ENCODE results near the gene SDS. TPM values are rescaled to one million over a fixed set of nuclear protein-coding genes. Genes with fewer than 3 reads are reported as not detected.

SDS gene, protein sequence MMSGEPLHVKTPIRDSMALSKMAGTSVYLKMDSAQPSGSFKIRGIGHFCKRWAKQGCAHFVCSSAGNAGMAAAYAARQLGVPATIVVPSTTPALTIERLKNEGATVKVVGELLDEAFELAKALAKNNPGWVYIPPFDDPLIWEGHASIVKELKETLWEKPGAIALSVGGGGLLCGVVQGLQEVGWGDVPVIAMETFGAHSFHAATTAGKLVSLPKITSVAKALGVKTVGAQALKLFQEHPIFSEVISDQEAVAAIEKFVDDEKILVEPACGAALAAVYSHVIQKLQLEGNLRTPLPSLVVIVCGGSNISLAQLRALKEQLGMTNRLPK
- total RNA-seq: under 1 TPM; 0.39 to 0.50 TPM
- polyA plus RNA-seq (ENCODE audit: insufficient read length in 2 of 2): 1 to 10 TPM; 1.5 to 2.4 TPM
- long read RNA-seq, donor 1, partial matches to known transcripts: 0 of 1 reads
- long read RNA-seq, donor 1, other reads (novel, unspliced or antisense): 0 of 1 reads
- long read RNA-seq, donor 2: 0 reads
- long read RNA-seq, donor 3: 0 reads
- long read RNA-seq, donor 4, partial matches to known transcripts: 0 of 1 reads
- long read RNA-seq, donor 4, other reads (novel, unspliced or antisense): 0 of 1 reads

DNA sequence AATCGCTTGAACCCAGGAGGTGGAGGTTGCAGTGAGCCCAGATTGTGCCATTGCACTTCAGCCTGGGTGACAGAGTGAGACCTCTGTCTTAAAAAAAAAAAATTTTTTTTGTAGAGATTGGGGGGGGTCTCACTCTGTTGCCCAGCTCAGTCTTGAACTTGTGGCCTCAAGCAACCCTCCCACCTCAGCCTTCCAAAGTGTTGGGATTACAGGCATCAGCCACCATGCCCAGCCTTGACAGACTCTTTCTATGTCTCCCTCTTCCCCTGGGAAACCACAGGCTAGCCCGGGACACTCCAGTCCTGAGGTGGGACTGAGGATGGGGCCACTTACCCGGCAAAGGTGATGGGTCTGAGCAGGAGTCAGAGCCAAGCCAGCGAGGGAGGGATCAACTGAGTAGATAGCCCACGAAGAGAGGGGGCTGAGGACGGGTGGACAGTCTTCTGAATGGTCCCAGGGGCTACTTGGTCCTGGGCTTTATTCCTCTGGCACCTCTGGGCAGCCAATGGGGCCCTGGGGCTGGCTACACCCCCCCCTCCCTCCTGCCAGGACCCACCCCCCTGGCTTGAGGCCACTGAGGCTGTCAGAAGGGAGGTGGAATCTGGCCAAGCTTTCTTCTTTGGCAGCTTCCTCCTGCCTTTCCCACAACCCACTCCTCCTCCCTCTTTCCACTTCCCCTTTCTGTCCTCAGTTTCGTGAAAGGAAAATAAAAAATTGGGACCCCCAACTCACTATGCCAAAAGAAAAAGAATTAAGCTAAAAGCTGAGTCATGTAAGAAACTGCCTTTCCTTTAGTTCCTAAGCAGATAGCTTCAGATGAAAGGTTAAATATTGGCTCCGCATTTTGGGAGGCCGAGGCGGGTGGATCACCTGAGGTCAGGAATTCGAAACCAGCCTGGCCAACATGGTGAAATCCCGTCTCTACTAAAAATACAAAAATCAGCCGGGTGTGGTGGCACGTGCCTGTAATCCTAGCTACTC lies at the start of gene SDS:
Gene SDS (minus strand): TSS at position 453 of the 981 bp plus-strand sequence. CDS start 4,179 bp downstream, outside the sequence.
- no peaks in the 10 kb centered on the region for H3K36me3 ChIP-seq (ENCODE audit: control insufficient read depth, insufficient read depth, low read length)
- no peak within 1 kb of the TSS for H3K27ac ChIP-seq (ENCODE audit: low read depth, low read length)
- WGBS (ENCODE audit: insufficient coverage): 36% methylated on average over 6 of the region's 14 CpGs
- peak; percentile 47 to 93 (median 62) for DNase-seq (ENCODE audit: low read depth in 4 of 6, low spot score in 6 of 6)
- peaks cover 5% of the 10 kb centered on the region for H3K4me1 ChIP-seq (ENCODE audit: control insufficient read depth, insufficient read depth, low read length)
- H3K4me3 ChIP-seq (ENCODE audit: low read depth, low read length): no peak within 1 kb of the TSS
- no peaks in the 10 kb centered on the region for H3K27me3 ChIP-seq (ENCODE audit: control insufficient read depth, insufficient read depth, low read length)
- no peaks in the 10 kb centered on the region for H3K9me3 ChIP-seq (ENCODE audit: control insufficient read depth, insufficient read depth, low read length)

GRCh38 chr12:113453330-113453729 lies 49.6 kb upstream of the SDS start:
- no peaks in the 10 kb centered on the region for H3K9me3 ChIP-seq (ENCODE audit: control insufficient read depth, insufficient read depth, low read length)
- no peak for DNase-seq (ENCODE audit: low read depth in 4 of 6, low spot score in 6 of 6)
- H3K36me3 ChIP-seq (ENCODE audit: control insufficient read depth, insufficient read depth, low read length): no peaks in the 10 kb centered on the region
- H3K27me3 ChIP-seq (ENCODE audit: control insufficient read depth, insufficient read depth, low read length): no peaks in the 10 kb centered on the region
- no peak overlapping the region for H3K4me3 ChIP-seq (ENCODE audit: low read depth, low read length)
- no peak overlapping the region for H3K27ac ChIP-seq (ENCODE audit: low read depth, low read length)
- WGBS (ENCODE audit: insufficient coverage): 56% methylated on average over 6 of the region's 6 CpGs
- no peaks in the 10 kb centered on the region for H3K4me1 ChIP-seq (ENCODE audit: control insufficient read depth, insufficient read depth, low read length)

DNA sequence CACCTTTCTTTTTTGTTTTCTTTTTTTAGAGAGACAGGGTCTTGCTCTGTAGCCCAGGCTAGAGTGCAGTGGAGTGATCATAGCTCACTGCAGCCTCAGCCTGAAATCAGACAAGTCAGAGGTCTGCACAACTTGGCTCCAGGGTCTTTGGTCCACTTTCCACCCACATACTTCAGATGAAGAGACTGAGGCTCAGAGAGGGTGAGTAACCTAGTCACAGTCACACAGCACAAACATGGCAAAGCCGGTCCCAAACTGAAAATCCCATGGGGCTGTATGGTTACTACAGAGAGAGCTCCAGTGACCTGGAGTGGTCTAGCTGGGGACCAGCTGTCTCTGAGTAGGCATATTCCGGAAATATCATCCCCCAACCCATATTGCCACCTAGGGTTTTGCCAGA lies 48.8 kb upstream of the SDS start:
- WGBS (ENCODE audit: insufficient coverage): no CpG with 5 or more reads among the region's 2 CpGs
- H3K27me3 ChIP-seq (ENCODE audit: control insufficient read depth, insufficient read depth, low read length): no peaks in the 10 kb centered on the region

DNA sequence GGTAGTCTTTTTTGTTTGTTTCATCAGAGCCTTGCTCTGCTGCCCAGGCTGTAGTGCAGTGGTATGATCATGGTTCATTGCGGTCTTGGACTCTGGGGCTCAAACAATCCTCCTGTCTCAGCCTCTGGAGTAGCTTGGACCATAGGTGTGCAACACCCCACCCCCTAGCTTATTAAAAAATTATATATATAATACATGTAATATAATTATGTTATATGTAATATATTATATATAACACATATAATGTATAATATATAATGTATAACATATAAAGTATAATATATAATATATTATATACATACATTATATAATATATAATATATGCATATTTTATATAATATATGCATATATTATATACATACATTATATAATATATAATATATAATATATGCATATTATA lies 46.2 kb upstream of the SDS start:
- Histone ChIP-seq H3K27me3 (ENCODE audit: control insufficient read depth, insufficient read depth, low read length) (peaks cover 2% of the 10 kb centered on the region), H3K4me3 (ENCODE audit: low read depth, low read length) (no peak overlapping the region), H3K36me3 (ENCODE audit: control insufficient read depth, insufficient read depth, low read length) (no peaks in the 10 kb centered on the region), H3K4me1 (ENCODE audit: control insufficient read depth, insufficient read depth, low read length) (no peaks in the 10 kb centered on the region), H3K27ac (ENCODE audit: low read depth, low read length) (no peak overlapping the region), H3K9me3 (ENCODE audit: control insufficient read depth, insufficient read depth, low read length) (no peaks in the 10 kb centered on the region)
- DNase-seq (ENCODE audit: low read depth in 4 of 6, low spot score in 6 of 6): no peak
- no CpG with 5 or more reads among the region's 1 CpG for WGBS (ENCODE audit: insufficient coverage)

More for the DNA sequence above, 48.8 kb upstream of the SDS start:
- H3K9me3 ChIP-seq (ENCODE audit: control insufficient read depth, insufficient read depth, low read length): no peaks in the 10 kb centered on the region
- no peak overlapping the region for H3K4me3 ChIP-seq (ENCODE audit: low read depth, low read length)
- no peaks in the 10 kb centered on the region for H3K4me1 ChIP-seq (ENCODE audit: control insufficient read depth, insufficient read depth, low read length)
- no peak for DNase-seq (ENCODE audit: low read depth in 4 of 6, low spot score in 6 of 6)
- no peaks in the 10 kb centered on the region for H3K36me3 ChIP-seq (ENCODE audit: control insufficient read depth, insufficient read depth, low read length)
- no peak overlapping the region for H3K27ac ChIP-seq (ENCODE audit: low read depth, low read length)

GRCh38 chr12:113449299-113449698 lies 45.6 kb upstream of the SDS start:
- Histone ChIP-seq H3K27ac (ENCODE audit: low read depth, low read length) (no peak overlapping the region), H3K4me1 (ENCODE audit: control insufficient read depth, insufficient read depth, low read length) (no peaks in the 10 kb centered on the region), H3K9me3 (ENCODE audit: control insufficient read depth, insufficient read depth, low read length) (no peaks in the 10 kb centered on the region), H3K4me3 (ENCODE audit: low read depth, low read length) (no peak overlapping the region), H3K27me3 (ENCODE audit: control insufficient read depth, insufficient read depth, low read length) (peaks cover 2% of the 10 kb centered on the region), H3K36me3 (ENCODE audit: control insufficient read depth, insufficient read depth, low read length) (no peaks in the 10 kb centered on the region)
- no CpG with 5 or more reads among the region's 2 CpGs for WGBS (ENCODE audit: insufficient coverage)
- DNase-seq (ENCODE audit: low read depth in 4 of 6, low spot score in 6 of 6): no peak

DNA sequence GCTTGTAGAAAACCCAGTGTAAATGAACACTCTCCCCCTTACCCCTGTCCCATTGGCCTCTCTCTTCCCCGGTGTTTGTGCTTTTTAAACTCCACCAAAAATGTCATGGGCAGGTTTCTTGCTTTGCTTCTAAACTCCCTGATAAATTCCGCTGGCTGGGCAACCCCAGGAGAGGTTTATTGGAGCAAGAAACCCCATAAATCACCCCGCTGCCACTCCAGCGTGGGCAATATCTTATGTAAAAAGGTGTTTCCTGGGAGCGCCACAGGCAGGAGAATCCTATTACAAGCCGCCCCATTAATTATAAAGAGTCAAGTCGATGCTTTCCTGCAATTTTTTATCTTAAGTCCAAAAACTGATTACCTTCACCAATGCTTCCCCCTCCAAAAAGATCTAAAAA lies 45.2 kb upstream of the SDS start:
- H3K36me3 ChIP-seq (ENCODE audit: control insufficient read depth, insufficient read depth, low read length): no peaks in the 10 kb centered on the region
- no peak overlapping the region for H3K27ac ChIP-seq (ENCODE audit: low read depth, low read length)
- peak in 1 of 6 donors; percentile 73 for DNase-seq (ENCODE audit: low read depth in 4 of 6, low spot score in 6 of 6)
- no peaks in the 10 kb centered on the region for H3K9me3 ChIP-seq (ENCODE audit: control insufficient read depth, insufficient read depth, low read length)
- no peak overlapping the region for H3K4me3 ChIP-seq (ENCODE audit: low read depth, low read length)
- no peaks in the 10 kb centered on the region for H3K4me1 ChIP-seq (ENCODE audit: control insufficient read depth, insufficient read depth, low read length)
- peaks cover 2% of the 10 kb centered on the region for H3K27me3 ChIP-seq (ENCODE audit: control insufficient read depth, insufficient read depth, low read length)
- 20% methylated on average over 2 of the region's 7 CpGs for WGBS (ENCODE audit: insufficient coverage)

DNA sequence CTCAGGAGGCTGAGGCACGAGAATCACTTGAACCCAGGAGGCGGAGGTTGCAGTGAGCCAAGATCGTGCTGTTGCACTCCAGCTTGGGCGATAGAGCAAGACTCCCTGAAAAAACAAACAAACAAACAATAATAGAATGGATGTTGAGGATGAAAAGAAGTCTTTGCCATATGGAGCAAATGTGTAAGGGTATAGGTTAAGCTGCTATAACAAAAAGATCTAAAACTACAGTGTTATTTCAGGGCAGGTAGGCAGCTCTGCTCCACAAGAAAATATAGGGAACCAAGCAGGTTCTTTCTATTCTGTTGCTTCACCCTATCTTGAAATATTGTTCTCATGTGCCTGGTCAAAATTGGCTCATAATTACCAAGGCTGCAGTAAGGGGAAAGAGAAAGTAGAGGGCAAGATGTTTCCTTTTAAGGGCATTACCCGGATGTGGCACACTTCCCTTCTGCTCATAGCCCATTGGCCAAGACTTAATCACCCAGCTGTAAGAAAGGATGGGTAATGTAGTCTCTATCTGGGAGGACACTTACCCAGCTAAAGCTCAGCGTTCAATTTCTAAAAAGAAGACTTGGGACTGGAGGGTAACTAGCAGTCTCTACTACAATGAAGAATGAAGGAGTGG lies 42.0 kb upstream of the SDS start:
- Histone ChIP-seq H3K9me3 (ENCODE audit: control insufficient read depth, insufficient read depth, low read length) (no peaks in the 10 kb centered on the region), H3K36me3 (ENCODE audit: control insufficient read depth, insufficient read depth, low read length) (no peaks in the 10 kb centered on the region), H3K4me1 (ENCODE audit: control insufficient read depth, insufficient read depth, low read length) (no peaks in the 10 kb centered on the region), H3K4me3 (ENCODE audit: low read depth, low read length) (no peak overlapping the region), H3K27me3 (ENCODE audit: control insufficient read depth, insufficient read depth, low read length) (peaks cover 2% of the 10 kb centered on the region), H3K27ac (ENCODE audit: low read depth, low read length) (no peak overlapping the region)
- no CpG with 5 or more reads among the region's 6 CpGs for WGBS (ENCODE audit: insufficient coverage)
- no peak for DNase-seq (ENCODE audit: low read depth in 4 of 6, low spot score in 6 of 6)

GRCh38 chr12:113443030-113443539 lies 39.4 kb upstream of the SDS start:
- Histone ChIP-seq H3K4me1 (ENCODE audit: control insufficient read depth, insufficient read depth, low read length) (peaks cover 3% of the 10 kb centered on the region), H3K4me3 (ENCODE audit: low read depth, low read length) (no peak overlapping the region), H3K27me3 (ENCODE audit: control insufficient read depth, insufficient read depth, low read length) (peaks cover 2% of the 10 kb centered on the region), H3K27ac (ENCODE audit: low read depth, low read length) (no peak overlapping the region), H3K36me3 (ENCODE audit: control insufficient read depth, insufficient read depth, low read length) (no peaks in the 10 kb centered on the region), H3K9me3 (ENCODE audit: control insufficient read depth, insufficient read depth, low read length) (no peaks in the 10 kb centered on the region)
- WGBS (ENCODE audit: insufficient coverage): 90% methylated on average over 2 of the region's 6 CpGs
- DNase-seq (ENCODE audit: low read depth in 4 of 6, low spot score in 6 of 6): no peak

Measured in spinal cord (tissue), 10 donors.